ENCODE results near the gene RANBP9.

Gene RANBP9

DNA sequence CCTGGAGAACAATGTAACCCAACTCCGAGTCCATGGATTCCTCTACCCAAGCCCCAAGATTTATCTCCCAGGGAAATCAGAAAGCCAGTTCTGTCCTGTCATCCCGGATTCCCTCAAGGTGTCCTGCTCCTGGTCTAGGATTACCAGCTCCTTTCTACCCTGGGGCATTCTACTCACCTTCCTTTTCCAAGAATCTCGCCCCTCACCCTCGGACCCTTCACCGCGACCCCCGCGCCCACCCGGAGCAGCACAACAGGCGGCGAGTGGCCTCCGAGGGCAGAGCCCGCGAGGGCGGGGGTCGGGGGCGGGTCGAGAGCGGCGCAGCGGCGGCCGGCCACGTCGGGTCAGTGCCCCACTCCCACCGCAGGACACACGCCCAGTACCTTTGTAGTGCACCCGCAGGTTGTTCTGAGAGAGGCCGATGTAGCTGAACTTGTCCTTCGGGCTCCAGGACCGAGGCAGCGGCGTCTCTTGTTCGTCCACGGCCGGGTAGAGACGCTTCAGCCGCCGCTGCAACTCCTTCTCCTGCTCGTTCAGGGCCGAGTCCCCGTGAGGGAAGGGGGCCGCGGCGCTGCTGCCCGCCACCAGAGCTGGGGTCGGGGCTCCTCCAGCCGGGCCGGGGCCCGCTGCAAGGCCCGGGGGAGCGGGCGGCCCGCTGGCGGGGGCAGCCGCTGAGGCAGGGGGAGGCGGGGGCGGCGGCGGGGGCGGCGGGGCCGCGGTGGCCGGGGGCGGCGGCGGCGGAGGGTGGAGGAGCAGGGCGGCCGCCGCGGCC, 897 bp downstream of the RANBP9 start:
- DNase-seq (ENCODE audit: low read depth), result peak; percentile 6

DNA sequence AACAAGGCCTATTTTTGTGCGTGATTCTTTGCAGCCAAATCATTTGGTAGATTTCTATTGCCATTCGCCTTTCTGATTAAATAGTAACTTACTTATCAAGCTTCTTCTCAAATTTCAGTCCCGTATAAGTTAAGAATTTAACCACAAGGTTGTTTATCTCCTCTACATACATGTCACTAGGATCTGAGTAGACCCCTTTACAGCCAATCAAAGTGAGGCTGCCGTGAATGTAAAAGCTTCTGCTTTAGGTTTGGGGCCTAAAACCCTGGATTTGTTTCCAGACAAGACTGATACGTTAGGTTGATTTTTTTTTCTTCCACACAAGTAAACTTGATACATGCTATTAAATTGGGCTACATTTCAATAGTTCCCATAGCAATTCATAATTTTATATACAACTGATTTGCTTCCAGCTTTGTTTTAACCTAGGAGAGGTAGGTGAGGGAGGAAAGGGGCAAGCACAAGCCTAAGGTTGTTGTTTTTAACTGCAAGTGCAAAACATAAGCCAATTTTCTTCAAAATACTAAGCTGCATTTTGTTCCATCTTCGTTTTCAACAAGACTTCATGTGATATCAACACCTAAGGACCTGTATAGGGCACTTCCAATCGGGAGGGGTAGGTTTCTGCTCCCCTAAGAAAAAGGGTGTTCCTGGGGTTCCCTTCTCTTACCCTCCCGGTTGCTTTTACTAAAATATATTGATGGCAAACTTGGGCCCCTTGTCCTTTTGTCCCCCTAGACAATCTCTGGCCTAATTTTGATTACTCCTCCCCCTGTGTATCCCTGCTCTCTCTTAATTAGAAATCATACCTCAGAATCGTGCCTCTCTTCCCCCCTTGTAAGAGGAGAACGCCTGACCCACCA, 1.7 kb downstream of the RANBP9 start:
- no peak for DNase-seq (ENCODE audit: low read depth)

DNA sequence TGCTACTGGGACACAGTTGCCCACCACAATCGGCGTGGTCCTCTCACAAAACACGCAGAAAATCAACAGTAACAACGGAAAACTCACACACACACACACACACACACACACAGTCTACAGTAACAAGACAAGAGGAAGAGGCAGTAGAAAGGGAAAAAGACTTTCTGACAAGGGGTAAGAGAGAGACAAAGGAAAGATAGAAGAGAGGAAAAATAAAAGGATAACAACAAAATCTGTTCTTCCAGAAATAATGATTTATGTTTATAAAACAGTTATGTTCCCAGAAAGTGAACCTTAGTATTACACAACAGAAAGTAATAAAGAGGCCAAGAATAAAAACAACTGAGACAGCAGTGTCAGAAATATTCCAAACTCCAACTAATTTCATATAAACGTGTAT, 2.9 kb downstream of the RANBP9 start:
- DNase-seq (ENCODE audit: low read depth), result no peak

DNA sequence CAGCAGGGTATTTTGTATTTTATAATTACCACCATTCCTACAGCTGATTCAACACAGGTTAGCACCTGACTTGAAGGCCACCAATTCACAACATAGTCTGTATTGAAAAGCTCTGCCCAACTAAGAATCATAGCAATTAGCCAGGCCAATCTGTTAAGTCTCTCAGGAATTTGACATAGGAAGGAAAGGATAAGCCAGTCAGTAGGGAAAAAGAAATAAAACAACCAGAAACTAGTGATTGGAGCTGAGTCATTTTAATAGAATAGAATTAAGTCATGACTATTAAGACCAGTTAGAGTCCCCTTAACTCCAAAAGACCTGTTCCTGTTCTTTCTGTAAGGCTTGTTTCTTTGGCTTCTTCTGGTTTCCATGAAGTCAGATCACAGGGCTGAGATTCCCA, 8.1 kb downstream of the RANBP9 start:
- DNase-seq (ENCODE audit: low read depth), result no peak

GRCh38 chr6:13702809-13703302, 8.8 kb downstream of the RANBP9 start:
- no peak for DNase-seq (ENCODE audit: low read depth)

GRCh38 chr6:13700232-13700631, 11.4 kb downstream of the RANBP9 start:
- no peak for DNase-seq (ENCODE audit: low read depth)

GRCh38 chr6:13698715-13699114, 12.9 kb downstream of the RANBP9 start:
- no peak for DNase-seq (ENCODE audit: low read depth)

DNA sequence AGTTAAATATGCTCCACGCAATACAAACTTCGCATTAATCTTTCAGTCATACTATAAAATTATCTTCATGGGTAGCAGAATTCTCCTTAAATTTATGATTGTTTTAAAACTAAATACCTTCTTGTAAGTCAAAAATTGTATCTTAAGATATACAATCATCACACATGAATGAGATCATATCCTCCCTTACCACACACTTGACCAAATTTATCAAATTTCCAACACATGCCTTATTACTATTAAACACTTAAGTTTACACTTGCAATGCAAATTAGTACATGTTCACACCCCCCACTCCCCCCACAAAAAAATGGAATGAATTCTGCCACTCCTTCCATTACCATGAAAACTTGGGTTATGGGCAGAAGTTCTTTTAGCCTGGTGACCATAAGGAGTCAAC, 13.8 kb downstream of the RANBP9 start:
- no peak for DNase-seq (ENCODE audit: low read depth)

GRCh38 chr6:13696226-13696625, 15.4 kb downstream of the RANBP9 start:
- no peak for DNase-seq (ENCODE audit: low read depth)

GRCh38 chr6:13695252-13695651, 16.4 kb downstream of the RANBP9 start:
- no peak for DNase-seq (ENCODE audit: low read depth)

DNA sequence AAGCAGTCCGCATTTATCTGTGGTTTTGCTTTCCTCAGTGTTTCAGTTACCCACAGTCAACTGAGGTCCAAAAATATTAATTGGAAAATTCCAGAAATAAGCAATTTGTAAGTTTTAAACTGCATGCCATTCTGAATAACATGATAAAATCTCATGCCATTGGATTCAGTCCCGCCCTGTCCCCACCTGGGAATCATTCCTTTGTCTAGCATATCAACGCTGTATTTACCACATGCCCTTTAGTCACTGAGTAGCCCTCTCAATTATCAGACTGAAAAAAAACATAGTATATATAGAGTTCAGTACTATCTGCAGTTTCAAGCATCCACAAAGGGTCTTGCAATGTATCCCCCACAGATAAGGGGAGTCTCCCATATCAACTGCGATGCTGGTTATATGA, 17.1 kb downstream of the RANBP9 start:
- no peak for DNase-seq (ENCODE audit: low read depth)

DNA sequence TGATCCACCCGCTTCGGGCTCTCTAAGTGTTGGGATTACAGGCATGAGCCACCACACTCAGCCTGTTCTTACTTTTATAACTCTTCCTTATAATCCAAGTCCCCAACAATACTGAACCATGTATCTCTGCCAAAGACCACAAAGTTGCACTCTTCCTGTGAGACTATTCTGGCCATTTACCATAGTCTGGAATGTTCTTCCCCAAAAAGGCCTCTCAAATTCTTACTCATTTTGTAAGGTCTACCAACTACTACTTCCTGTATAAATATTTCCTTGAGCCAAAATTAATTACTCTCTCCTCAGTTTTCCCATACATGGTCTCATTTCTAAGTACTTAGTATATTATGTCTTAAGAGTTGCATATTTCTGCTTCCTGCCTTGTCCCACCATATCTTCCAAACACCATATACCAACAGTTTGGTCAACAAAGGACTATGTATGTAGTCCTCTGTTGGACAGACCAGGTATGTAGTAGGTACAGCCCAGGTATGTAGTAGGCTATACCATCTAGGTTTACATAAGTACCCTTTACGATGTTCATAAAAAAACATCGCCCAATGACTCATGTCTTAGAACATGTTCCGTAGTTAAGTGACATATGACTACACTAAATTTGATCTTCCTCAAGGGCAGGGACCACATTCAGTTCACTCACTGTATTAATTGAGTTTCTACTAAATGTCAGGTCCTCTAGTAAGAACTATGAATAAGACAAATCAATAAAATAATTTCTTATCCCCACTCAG, 22.0 kb downstream of the RANBP9 start:
- no peak for DNase-seq (ENCODE audit: low read depth)

DNA sequence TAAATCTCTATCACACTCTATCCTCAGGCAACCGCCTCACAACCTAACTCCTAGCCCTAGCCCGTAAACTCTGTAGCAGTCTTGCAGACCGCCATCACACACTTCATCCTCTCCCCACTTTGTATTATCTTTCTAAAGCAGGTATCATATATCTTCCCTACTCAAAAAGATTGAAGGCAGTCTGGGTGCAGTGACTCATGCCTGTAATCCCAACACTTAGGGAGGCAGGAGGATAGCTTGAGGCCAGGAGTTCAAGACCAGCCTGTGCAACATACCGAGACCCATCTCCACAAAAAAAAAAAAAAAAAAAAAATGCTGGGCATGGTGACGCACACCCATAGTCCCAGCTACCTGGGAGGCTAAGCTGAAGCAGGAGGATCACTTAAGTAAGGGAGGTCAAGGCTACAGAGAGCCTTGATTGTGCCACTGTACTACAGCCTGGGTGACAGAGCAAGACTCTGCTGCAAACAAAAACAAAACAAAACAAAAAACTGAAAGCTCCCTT, 22.9 kb downstream of the RANBP9 start:
- no peak for DNase-seq (ENCODE audit: low read depth)

GRCh38 chr6:13687917-13688351, 23.7 kb downstream of the RANBP9 start:
- no peak for DNase-seq (ENCODE audit: low read depth)

DNA sequence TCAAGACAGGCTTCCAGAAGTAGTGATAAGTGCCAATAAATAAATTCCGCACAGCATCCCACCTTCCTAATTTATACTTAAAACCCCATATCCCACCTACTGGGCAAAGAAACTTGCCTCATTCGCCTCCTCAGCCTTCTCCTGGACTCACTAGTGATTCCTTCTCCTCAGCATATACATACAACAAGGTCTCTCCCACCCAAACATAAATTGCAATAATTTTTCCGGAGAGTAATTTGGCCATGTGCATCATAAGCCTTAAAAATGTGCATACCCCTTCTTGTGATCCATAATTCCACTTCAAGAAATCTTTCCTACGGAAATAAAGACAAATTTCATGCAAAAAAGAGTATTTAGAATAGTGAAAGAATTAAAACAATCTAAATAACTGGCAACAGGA, 26.8 kb downstream of the RANBP9 start:
- DNase-seq (ENCODE audit: low read depth), result no peak

- DNase-seq (ENCODE audit: low read depth), result no peak
Observed at GRCh38 chr6:13683038-13683437, 28.6 kb downstream of the RANBP9 start.

- no peak for DNase-seq (ENCODE audit: low read depth)
Observed at GRCh38 chr6:13682346-13682745, 29.3 kb downstream of the RANBP9 start.

DNA sequence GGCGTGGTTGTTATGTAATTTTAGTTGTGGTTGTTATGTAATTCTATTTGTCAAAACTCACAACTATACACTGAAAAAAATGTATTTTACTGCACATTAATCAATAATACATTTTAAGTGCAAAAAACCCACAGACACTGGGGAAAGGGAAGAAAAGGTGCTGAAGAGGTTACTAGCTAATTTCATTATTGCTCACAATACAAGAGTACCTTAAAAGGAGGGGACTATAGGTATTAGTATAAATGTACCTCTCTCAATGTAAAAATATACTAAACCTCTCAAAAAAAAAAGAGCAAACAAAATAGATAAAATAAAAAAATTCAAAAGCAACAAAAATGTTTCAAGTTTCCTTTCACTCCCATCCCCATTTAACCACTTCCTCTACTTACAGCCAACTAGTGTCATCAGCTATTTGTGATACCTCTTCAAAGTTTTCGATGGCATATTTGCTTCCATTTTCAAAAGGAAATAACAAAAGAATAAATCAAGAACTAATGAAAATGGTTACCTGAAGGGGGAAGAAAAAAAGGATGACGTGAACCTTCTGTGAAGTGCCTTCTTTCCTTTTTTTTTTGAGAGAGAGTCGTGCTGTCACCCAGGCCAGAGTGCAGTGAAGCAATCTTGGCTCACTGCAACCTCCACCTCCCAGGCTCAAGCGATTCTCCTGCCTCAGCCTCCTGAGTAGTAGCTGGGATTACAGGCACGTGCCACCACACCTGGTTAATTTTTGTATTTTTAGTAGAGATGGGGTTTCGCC, 30.2 kb downstream of the RANBP9 start:
- no peak for DNase-seq (ENCODE audit: low read depth)

GRCh38 chr6:13680448-13680968, 31.1 kb downstream of the RANBP9 start:
- no peak for DNase-seq (ENCODE audit: low read depth)

DNA sequence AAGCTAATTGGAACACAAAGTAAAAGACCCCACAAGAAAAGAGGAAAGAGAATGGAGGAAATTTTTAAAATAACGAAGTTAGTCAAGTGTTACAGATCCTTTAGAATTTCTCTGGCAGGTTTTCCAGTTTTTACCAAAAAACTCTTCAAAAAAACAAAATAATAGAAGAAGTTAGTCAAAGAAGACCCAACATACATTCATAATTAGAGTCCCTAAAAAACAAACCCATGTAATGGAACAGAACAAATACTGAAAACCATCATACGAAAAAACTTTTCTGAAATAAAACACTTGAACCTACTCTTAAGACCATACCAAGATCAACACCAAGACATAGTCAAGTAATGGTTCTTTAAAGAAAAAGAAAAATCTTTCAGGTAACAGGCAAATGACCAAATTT, 31.6 kb downstream of the RANBP9 start:
- DNase-seq (ENCODE audit: low read depth), result no peak

Measured in stimulated activated CD4-positive, alpha-beta T cell treated with anti-CD3 and anti-CD28 coated beads, Interleukin-2, amount 100 ng/mL, for 4 hours (primary cell).